Astrocyte (in vitro differentiated cells and primary cell): ENCODE results near the gene GLB1L3. TPM values are rescaled to one million over a fixed set of nuclear protein-coding genes. Genes with fewer than 3 reads are reported as not detected.

ENCODE experiments used
- DNase-seq: peaks from one replicate; pipeline ENCODE4 v3.0.0-alpha.2; 2010; ENCODE audit warnings: low read depth
- FAIRE-seq: peaks from 2 replicates; lab custom pipeline; 2011; peaks lifted over from hg19 to GRCh38; lab: Jason Lieb, UNC
- H2AFZ ChIP-seq: 2 replicates; pipeline ENCODE4 v1.6.0; 2012; ENCODE audit warnings: low read depth, low read length, inconsistent platforms
- H3K27ac ChIP-seq: 2 replicates; pipeline ENCODE4 v1.5.1; 2011; ENCODE audit warnings: low read depth, low read length, inconsistent platforms
- H3K27me3 ChIP-seq: 2 replicates; pipeline ENCODE4 v1.6.0; 2011; ENCODE audit warnings: low read length, inconsistent platforms; ENCODE audit not compliant: insufficient read depth
- H3K36me3 ChIP-seq: 2 replicates; pipeline ENCODE4 v1.5.1; 2011; ENCODE audit warnings: low read length, inconsistent platforms; ENCODE audit not compliant: insufficient read depth
- H3K4me1 ChIP-seq: 2 replicates; pipeline ENCODE4 v1.5.1; 2011; ENCODE audit warnings: low read length, inconsistent platforms; ENCODE audit not compliant: insufficient read depth
- H3K4me2 ChIP-seq: 2 replicates; pipeline ENCODE4 v1.6.0; 2012; ENCODE audit warnings: low read length, inconsistent platforms
- H3K4me3 ChIP-seq: 2 replicates; pipeline ENCODE4 v1.5.1; 2011; ENCODE audit warnings: low read depth, mild to moderate bottlenecking, low read length, inconsistent platforms; ENCODE audit not compliant: insufficient read depth
- H3K79me2 ChIP-seq: 2 replicates; pipeline ENCODE4 v1.6.0; 2012; ENCODE audit warnings: mild to moderate bottlenecking, low read length, inconsistent platforms; ENCODE audit not compliant: insufficient read depth
- H3K9ac ChIP-seq: 2 replicates; pipeline ENCODE4 v1.6.0; 2012; ENCODE audit warnings: mild to moderate bottlenecking, low read length, inconsistent platforms
- H3K9me3 ChIP-seq: 2 replicates; pipeline ENCODE4 v1.5.1; 2012; ENCODE audit warnings: low read depth, mild to moderate bottlenecking, low read length, inconsistent platforms; ENCODE audit not compliant: insufficient read depth
- H4K20me1 ChIP-seq: 2 replicates; pipeline ENCODE4 v1.6.0; 2012; ENCODE audit warnings: low read length, inconsistent platforms; ENCODE audit not compliant: insufficient read depth
- H3K27ac Mint-ChIP-seq: one replicate; pipeline ENCODE4 v1.8.0; 2021; ENCODE audit warnings: mild to moderate bottlenecking, mixed read lengths; ENCODE audit not compliant: unreplicated experiment
- H3K27me3 Mint-ChIP-seq: one replicate; pipeline ENCODE4 v1.8.0; 2021; ENCODE audit warnings: low read depth, mixed read lengths; ENCODE audit not compliant: unreplicated experiment
- H3K36me3 Mint-ChIP-seq: one replicate; pipeline ENCODE4 v1.8.0; 2021; ENCODE audit warnings: low read depth, mixed read lengths; ENCODE audit not compliant: unreplicated experiment
- H3K4me1 Mint-ChIP-seq: one replicate; pipeline ENCODE4 v1.8.0; 2021; ENCODE audit warnings: low read depth, mixed read lengths; ENCODE audit not compliant: unreplicated experiment
- H3K4me3 Mint-ChIP-seq: one replicate; pipeline ENCODE4 v1.8.0; 2021; ENCODE audit warnings: mild to moderate bottlenecking, moderate library complexity, mixed read lengths; ENCODE audit not compliant: unreplicated experiment
- H3K9me3 Mint-ChIP-seq: one replicate; pipeline ENCODE4 v1.8.0; 2021; ENCODE audit warnings: mild to moderate bottlenecking, mixed read lengths; ENCODE audit not compliant: unreplicated experiment
- CTCF ChIP-seq: IDR thresholded peaks from 2 replicates; pipeline ENCODE4 v1.5.1; 2011; ENCODE audit warnings: low read depth, mild to moderate bottlenecking, inconsistent platforms, low read length, moderate library complexity; ENCODE audit not compliant: insufficient read depth
- EZH2 ChIP-seq: IDR thresholded peaks from 2 replicates; pipeline ENCODE4 v1.6.1; 2012; ENCODE audit warnings: mild to moderate bottlenecking, low read length, inconsistent platforms; ENCODE audit not compliant: insufficient read depth
- total RNA-seq: library from RNA; stranded (reverse); gene quantifications from 2 replicates; pipeline ENCODE4 v1.2.1, GENCODE V29; 2021

GLB1L3 gene
- total RNA-seq, 1 donor from 2014 or later = 0.20 TPM

GRCh38 chr11:134345237-134345550, 69.0 kb downstream of the GLB1L3 start:
- Mint-ChIP-seq H3K4me3 (no peak overlapping the region), H3K4me1 (peaks cover 7% of the 10 kb centered on the region), H3K27me3 (peaks cover 14% of the 10 kb centered on the region), H3K27ac (no peak overlapping the region), H3K9me3 (no peaks in the 10 kb centered on the region), H3K36me3 (no peaks in the 10 kb centered on the region)
- Histone ChIP-seq H3K4me1 (no peaks in the 10 kb centered on the region), H3K4me2 (no peak overlapping the region), H3K9ac (no peak overlapping the region), H3K4me3 (no peak overlapping the region), H3K79me2 (no peaks in the 10 kb centered on the region), H4K20me1 (no peaks in the 10 kb centered on the region), H3K36me3 (no peaks in the 10 kb centered on the region), H3K27ac (no peak overlapping the region), H3K9me3 (no peaks in the 10 kb centered on the region), H3K27me3 (no peaks in the 10 kb centered on the region), H2AFZ (no peak overlapping the region)
- DNase-seq = no peak
- no peak for TF ChIP-seq CTCF
- no peak for TF ChIP-seq EZH2
- no peak for FAIRE-seq

- Histone ChIP-seq H3K4me1 (no peaks in the 10 kb centered on the region), H3K79me2 (no peaks in the 10 kb centered on the region), H3K4me2 (no peak overlapping the region), H4K20me1 (no peaks in the 10 kb centered on the region), H3K9me3 (no peaks in the 10 kb centered on the region), H3K9ac (no peak overlapping the region), H2AFZ (no peak overlapping the region), H3K27ac (no peak overlapping the region), H3K36me3 (no peaks in the 10 kb centered on the region), H3K27me3 (no peaks in the 10 kb centered on the region), H3K4me3 (no peak overlapping the region)
- Mint-ChIP-seq H3K27ac (no peak overlapping the region), H3K36me3 (no peaks in the 10 kb centered on the region), H3K27me3 (peaks cover 18% of the 10 kb centered on the region), H3K4me1 (peaks cover 7% of the 10 kb centered on the region), H3K9me3 (no peaks in the 10 kb centered on the region), H3K4me3 (no peak overlapping the region)
- FAIRE-seq (no peak), DNase-seq (no peak)
- TF ChIP-seq CTCF (no peak), EZH2 (no peak)
Measured at GRCh38 chr11:134346101-134346975, 70.2 kb downstream of the GLB1L3 start.

GRCh38 chr11:134346976-134347350, 70.8 kb downstream of the GLB1L3 start:
- Mint-ChIP-seq H3K27me3 (peaks cover 18% of the 10 kb centered on the region), H3K36me3 (no peaks in the 10 kb centered on the region), H3K4me1 (peaks cover 7% of the 10 kb centered on the region), H3K27ac (no peak overlapping the region), H3K9me3 (no peaks in the 10 kb centered on the region), H3K4me3 (no peak overlapping the region)
- H2AFZ ChIP-seq = no peak overlapping the region
- no peak for DNase-seq
- no peak overlapping the region for H3K4me3 ChIP-seq
- no peaks in the 10 kb centered on the region for H3K36me3 ChIP-seq
- H3K4me2 ChIP-seq = no peak overlapping the region
- no peak for FAIRE-seq
- no peak overlapping the region for H3K9ac ChIP-seq
- H3K27me3 ChIP-seq = no peaks in the 10 kb centered on the region
- no peaks in the 10 kb centered on the region for H3K9me3 ChIP-seq
- H4K20me1 ChIP-seq = no peaks in the 10 kb centered on the region
- TF ChIP-seq CTCF = no peak
- TF ChIP-seq EZH2 = no peak
- no peaks in the 10 kb centered on the region for H3K79me2 ChIP-seq
- no peak overlapping the region for H3K27ac ChIP-seq
- H3K4me1 ChIP-seq = no peaks in the 10 kb centered on the region
